ENCODE measurements around the gene S100A1.

Gene S100A1

GRCh38 chr1:153597206-153597605, 31.0 kb upstream of the S100A1 start:
- no peak overlapping the region for H3K27ac ChIP-seq (ENCODE audit: low read length)

GRCh38 chr1:153598309-153599172, 29.7 kb upstream of the S100A1 start:
- Histone ChIP-seq H3K9me3 (ENCODE audit: insufficient read depth, low read depth, low read length) (no peaks in the 10 kb centered on the region), H3K27me3 (ENCODE audit: insufficient read depth, low read length) (no peaks in the 10 kb centered on the region), H3K27ac (ENCODE audit: low read length) (no peak overlapping the region), H3K4me3 (ENCODE audit: low read length) (no peak overlapping the region), H3K4me1 (ENCODE audit: insufficient read depth, low read length) (peaks cover 8% of the 10 kb centered on the region; the same call in 1 of the 2 replicates), H3K9ac (ENCODE audit: low read depth, low read length) (no peak overlapping the region), H3K36me3 (ENCODE audit: insufficient read depth, low read depth, low read length) (no peaks in the 10 kb centered on the region)

More at GRCh38 chr1:153597206-153597605, 31.0 kb upstream of the S100A1 start:
- no peaks in the 10 kb centered on the region for H3K27me3 ChIP-seq (ENCODE audit: insufficient read depth, low read length)
- no peaks in the 10 kb centered on the region for H3K36me3 ChIP-seq (ENCODE audit: insufficient read depth, low read depth, low read length)
- H3K9me3 ChIP-seq (ENCODE audit: insufficient read depth, low read depth, low read length) = no peaks in the 10 kb centered on the region
- H3K9ac ChIP-seq (ENCODE audit: low read depth, low read length) = no peak overlapping the region
- peaks cover 8% of the 10 kb centered on the region; the same call in 1 of the 2 replicates for H3K4me1 ChIP-seq (ENCODE audit: insufficient read depth, low read length)
- H3K4me3 ChIP-seq (ENCODE audit: low read length) = no peak overlapping the region

GRCh38 chr1:153599847-153600246, 28.4 kb upstream of the S100A1 start:
- Histone ChIP-seq H3K9ac (ENCODE audit: low read depth, low read length) (no peak overlapping the region), H3K27ac (ENCODE audit: low read length) (no peak overlapping the region), H3K36me3 (ENCODE audit: insufficient read depth, low read depth, low read length) (no peaks in the 10 kb centered on the region), H3K4me1 (ENCODE audit: insufficient read depth, low read length) (peaks cover 8% of the 10 kb centered on the region; the same call in 1 of the 2 replicates), H3K9me3 (ENCODE audit: insufficient read depth, low read depth, low read length) (no peaks in the 10 kb centered on the region), H3K4me3 (ENCODE audit: low read length) (no peak overlapping the region), H3K27me3 (ENCODE audit: insufficient read depth, low read length) (no peaks in the 10 kb centered on the region)

- Histone ChIP-seq H3K9ac (ENCODE audit: low read depth, low read length) (no peak overlapping the region), H3K27me3 (ENCODE audit: insufficient read depth, low read length) (no peaks in the 10 kb centered on the region), H3K27ac (ENCODE audit: low read length) (no peak overlapping the region), H3K9me3 (ENCODE audit: insufficient read depth, low read depth, low read length) (no peaks in the 10 kb centered on the region), H3K36me3 (ENCODE audit: insufficient read depth, low read depth, low read length) (no peaks in the 10 kb centered on the region), H3K4me1 (ENCODE audit: insufficient read depth, low read length) (peaks cover 8% of the 10 kb centered on the region; the same call in 1 of the 2 replicates), H3K4me3 (ENCODE audit: low read length) (no peak overlapping the region)
Measured at GRCh38 chr1:153602749-153603148, 25.5 kb upstream of the S100A1 start.

- Histone ChIP-seq H3K9me3 (ENCODE audit: insufficient read depth, low read depth, low read length) (no peaks in the 10 kb centered on the region), H3K27ac (ENCODE audit: low read length) (no peak overlapping the region), H3K4me1 (ENCODE audit: insufficient read depth, low read length) (peaks cover 18% of the 10 kb centered on the region), H3K36me3 (ENCODE audit: insufficient read depth, low read depth, low read length) (no peaks in the 10 kb centered on the region), H3K27me3 (ENCODE audit: insufficient read depth, low read length) (no peaks in the 10 kb centered on the region), H3K9ac (ENCODE audit: low read depth, low read length) (no peak overlapping the region), H3K4me3 (ENCODE audit: low read length) (no peak overlapping the region)
Measured at GRCh38 chr1:153606194-153606593, 22.0 kb upstream of the S100A1 start.

GRCh38 chr1:153607381-153607780, 20.9 kb upstream of the S100A1 start:
- H3K4me1 ChIP-seq (ENCODE audit: insufficient read depth, low read length) = peaks cover 20% of the 10 kb centered on the region

GRCh38 chr1:153608089-153608682, 20.0 kb upstream of the S100A1 start:
- H3K4me3 ChIP-seq (ENCODE audit: low read length) = no peak overlapping the region
- H3K4me1 ChIP-seq (ENCODE audit: insufficient read depth, low read length) = peaks cover 24% of the 10 kb centered on the region
- no peaks in the 10 kb centered on the region for H3K9me3 ChIP-seq (ENCODE audit: insufficient read depth, low read depth, low read length)
- no peaks in the 10 kb centered on the region for H3K27me3 ChIP-seq (ENCODE audit: insufficient read depth, low read length)
- no peaks in the 10 kb centered on the region for H3K36me3 ChIP-seq (ENCODE audit: insufficient read depth, low read depth, low read length)
- no peak overlapping the region for H3K27ac ChIP-seq (ENCODE audit: low read length)
- H3K9ac ChIP-seq (ENCODE audit: low read depth, low read length) = peak overlapping the region; percentile 10; the same call in 1 of the 2 replicates

More at GRCh38 chr1:153607381-153607780, 20.9 kb upstream of the S100A1 start:
- Histone ChIP-seq H3K27me3 (ENCODE audit: insufficient read depth, low read length) (no peaks in the 10 kb centered on the region), H3K27ac (ENCODE audit: low read length) (no peak overlapping the region), H3K36me3 (ENCODE audit: insufficient read depth, low read depth, low read length) (no peaks in the 10 kb centered on the region), H3K9ac (ENCODE audit: low read depth, low read length) (no peak overlapping the region), H3K9me3 (ENCODE audit: insufficient read depth, low read depth, low read length) (no peaks in the 10 kb centered on the region), H3K4me3 (ENCODE audit: low read length) (no peak overlapping the region)

GRCh38 chr1:153608742-153609584, 19.3 kb upstream of the S100A1 start:
- Histone ChIP-seq H3K9ac (ENCODE audit: low read depth, low read length) (peak overlapping the region; percentile 10; the same call in 1 of the 2 replicates), H3K4me3 (ENCODE audit: low read length) (peak overlapping the region; percentile 13; the same call in 1 of the 2 replicates), H3K36me3 (ENCODE audit: insufficient read depth, low read depth, low read length) (no peaks in the 10 kb centered on the region), H3K4me1 (ENCODE audit: insufficient read depth, low read length) (peaks cover 27% of the 10 kb centered on the region), H3K9me3 (ENCODE audit: insufficient read depth, low read depth, low read length) (no peaks in the 10 kb centered on the region), H3K27me3 (ENCODE audit: insufficient read depth, low read length) (no peaks in the 10 kb centered on the region), H3K27ac (ENCODE audit: low read length) (no peak overlapping the region)

- no peaks in the 10 kb centered on the region for H3K9me3 ChIP-seq (ENCODE audit: insufficient read depth, low read depth, low read length)
- H3K27ac ChIP-seq (ENCODE audit: low read length) = no peak overlapping the region
- peaks cover 27% of the 10 kb centered on the region for H3K4me1 ChIP-seq (ENCODE audit: insufficient read depth, low read length)
- no peaks in the 10 kb centered on the region for H3K27me3 ChIP-seq (ENCODE audit: insufficient read depth, low read length)
- H3K9ac ChIP-seq (ENCODE audit: low read depth, low read length) = 0 out of 2 replicates have a peak overlapping the region, but pooled peaks have one; percentile 10
- no peak overlapping the region for H3K4me3 ChIP-seq (ENCODE audit: low read length)
- H3K36me3 ChIP-seq (ENCODE audit: insufficient read depth, low read depth, low read length) = no peaks in the 10 kb centered on the region
Measured at GRCh38 chr1:153609585-153609907, 18.7 kb upstream of the S100A1 start.

GRCh38 chr1:153610334-153610733, 17.9 kb upstream of the S100A1 start:
- H3K4me1 ChIP-seq (ENCODE audit: insufficient read depth, low read length) = peaks cover 27% of the 10 kb centered on the region
- no peaks in the 10 kb centered on the region for H3K27me3 ChIP-seq (ENCODE audit: insufficient read depth, low read length)
- H3K36me3 ChIP-seq (ENCODE audit: insufficient read depth, low read depth, low read length) = no peaks in the 10 kb centered on the region
- H3K9me3 ChIP-seq (ENCODE audit: insufficient read depth, low read depth, low read length) = no peaks in the 10 kb centered on the region
- no peak overlapping the region for H3K9ac ChIP-seq (ENCODE audit: low read depth, low read length)
- H3K27ac ChIP-seq (ENCODE audit: low read length) = no peak overlapping the region
- H3K4me3 ChIP-seq (ENCODE audit: low read length) = no peak overlapping the region

GRCh38 chr1:153610811-153611301, 17.4 kb upstream of the S100A1 start:
- Histone ChIP-seq H3K4me1 (ENCODE audit: insufficient read depth, low read length) (peaks cover 27% of the 10 kb centered on the region), H3K4me3 (ENCODE audit: low read length) (no peak overlapping the region), H3K9ac (ENCODE audit: low read depth, low read length) (no peak overlapping the region), H3K36me3 (ENCODE audit: insufficient read depth, low read depth, low read length) (no peaks in the 10 kb centered on the region), H3K9me3 (ENCODE audit: insufficient read depth, low read depth, low read length) (no peaks in the 10 kb centered on the region), H3K27ac (ENCODE audit: low read length) (no peak overlapping the region), H3K27me3 (ENCODE audit: insufficient read depth, low read length) (no peaks in the 10 kb centered on the region)
